Tibial nerve (tissue), 4 donors: Measurements from ENCODE around the gene ZNF322.

ENCODE experiments used
- CTCF ChIP-seq, 5 experiments: fragments of 200-600 bp in 3 of 5; fragments of 450-650 bp in 2 of 5; sonication (generic) in 3 of 5; IDR thresholded peaks; one replicate each; pipeline ENCODE4 v1.5.1; 2016 to 2019; ENCODE audit warnings: antibody characterized with exemption in 5 of 5, mild to moderate bottlenecking in 3 of 5, moderate library complexity in 2 of 5
- EP300 ChIP-seq, 2 donors: sonication (generic); formaldehyde crosslinking; IDR thresholded peaks; one replicate each; pipeline ENCODE4 v1.6.1; 2017; ENCODE audit warnings: antibody characterized with exemption in 2 of 2, mild to moderate bottlenecking in 1 of 2
- POLR2A ChIP-seq, 2 donors: fragments of 450-650 bp; IDR thresholded peaks; one replicate each; pipeline ENCODE4 v1.6.1; 2017; ENCODE audit warnings: antibody characterized with exemption in 2 of 2, mild to moderate bottlenecking in 2 of 2, moderate library complexity in 2 of 2

- TF ChIP-seq CTCF (IDR thresholded peaks at IDR 0.05) (no peak), POLR2A (IDR thresholded peaks at IDR 0.05) (no peak), EP300 (IDR thresholded peaks at IDR 0.05) (no peak)
Observed at GRCh38 chr6:26623339-26623859, 36.1 kb downstream of the ZNF322 start.
